ENCODE measurements around the gene MEPCE. TPM values are rescaled to one million over a fixed set of nuclear protein-coding genes. Genes with fewer than 3 reads are reported as not detected.

The MEPCE gene
- total and polyA plus RNA-seq, 2 donors (not counting 1 experiment from before 2014, with no cell fraction given), result 11.4 to 26.6 TPM

DNA sequence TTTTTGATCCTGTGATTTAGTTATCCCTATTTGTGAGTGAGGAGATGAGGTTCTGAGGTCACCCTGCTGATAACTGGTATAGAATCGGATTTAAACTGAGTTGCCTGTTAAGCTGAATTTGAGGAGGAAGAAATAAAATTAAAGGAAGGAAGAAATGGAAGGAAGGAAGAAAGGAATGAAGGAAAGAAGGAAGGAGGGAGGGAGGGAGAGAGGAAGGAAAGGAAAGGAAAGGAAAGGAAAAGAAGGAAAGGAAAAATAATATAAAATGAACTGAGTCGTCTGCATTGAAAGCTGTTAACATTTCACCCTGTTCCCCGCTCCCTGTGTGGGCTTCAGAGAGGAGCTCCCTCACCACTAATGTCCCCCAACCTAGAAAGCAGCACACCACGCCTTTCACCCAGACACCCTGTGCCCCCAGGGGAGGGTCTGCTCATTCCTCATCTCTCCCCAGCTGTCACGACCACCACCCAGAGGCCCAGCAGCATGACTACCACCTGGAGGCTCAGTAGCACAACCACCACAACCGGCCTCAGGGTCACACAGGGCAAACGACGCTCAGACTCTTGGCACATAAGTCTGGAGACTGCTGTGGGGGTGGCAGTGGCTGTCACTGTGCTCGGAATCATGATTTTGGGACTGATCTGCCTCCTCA is 40.1 kb upstream of the MEPCE start:
- TF ChIP-seq, protein P1, sequence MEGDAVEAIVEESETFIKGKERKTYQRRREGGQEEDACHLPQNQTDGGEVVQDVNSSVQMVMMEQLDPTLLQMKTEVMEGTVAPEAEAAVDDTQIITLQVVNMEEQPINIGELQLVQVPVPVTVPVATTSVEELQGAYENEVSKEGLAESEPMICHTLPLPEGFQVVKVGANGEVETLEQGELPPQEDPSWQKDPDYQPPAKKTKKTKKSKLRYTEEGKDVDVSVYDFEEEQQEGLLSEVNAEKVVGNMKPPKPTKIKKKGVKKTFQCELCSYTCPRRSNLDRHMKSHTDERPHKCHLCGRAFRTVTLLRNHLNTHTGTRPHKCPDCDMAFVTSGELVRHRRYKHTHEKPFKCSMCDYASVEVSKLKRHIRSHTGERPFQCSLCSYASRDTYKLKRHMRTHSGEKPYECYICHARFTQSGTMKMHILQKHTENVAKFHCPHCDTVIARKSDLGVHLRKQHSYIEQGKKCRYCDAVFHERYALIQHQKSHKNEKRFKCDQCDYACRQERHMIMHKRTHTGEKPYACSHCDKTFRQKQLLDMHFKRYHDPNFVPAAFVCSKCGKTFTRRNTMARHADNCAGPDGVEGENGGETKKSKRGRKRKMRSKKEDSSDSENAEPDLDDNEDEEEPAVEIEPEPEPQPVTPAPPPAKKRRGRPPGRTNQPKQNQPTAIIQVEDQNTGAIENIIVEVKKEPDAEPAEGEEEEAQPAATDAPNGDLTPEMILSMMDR (conservative IDR thresholded peaks at IDR 0.05 in 1 of 2, IDR thresholded peaks at IDR 0.05 in 1 of 2; ENCODE audit: low read depth in 1 of 2, low read length in 2 of 2), result no peak
- TF ChIP-seq EZH2 (IDR thresholded peaks at IDR 0.05; ENCODE audit: low read length, missing control alignments), result no peak
- no peak overlapping the region for H2AFZ ChIP-seq (ENCODE audit: low read length)
- no peaks in the 10 kb centered on the region for H3K36me3 ChIP-seq (ENCODE audit: control insufficient read depth, insufficient read depth, low read length)
- no peaks in the 10 kb centered on the region for H4K20me1 ChIP-seq (ENCODE audit: control insufficient read depth, extremely low read depth, insufficient read depth, low read length)
- H3K9ac ChIP-seq (ENCODE audit: insufficient read depth, low read length), result no peak overlapping the region
- no peaks in the 10 kb centered on the region for H3K79me2 ChIP-seq (ENCODE audit: control insufficient read depth, insufficient read depth, low read length)
- no peaks in the 10 kb centered on the region for H3K4me1 ChIP-seq (ENCODE audit: control insufficient read depth, extremely low read depth, insufficient read depth, low read length)
- H3K27me3 ChIP-seq (ENCODE audit: control insufficient read depth, insufficient read depth, low read length), result peaks cover 4% of the 10 kb centered on the region
- DNase-seq (ENCODE audit: low read depth in 2 of 2), result no peak
- H3K4me2 ChIP-seq (ENCODE audit: extremely low read depth, insufficient read depth, low read length), result no peak overlapping the region
- no peak overlapping the region for H3K4me3 ChIP-seq (replicated peaks in 1 of 4; ENCODE audit: control extremely low read depth in 1 of 4, insufficient read depth in 1 of 4, low read depth in 3 of 4, low read length in 4 of 4)
- H3K9me3 ChIP-seq (ENCODE audit: control insufficient read depth, insufficient read depth, low read depth, low read length), result no peaks in the 10 kb centered on the region
- no peak overlapping the region for H3K27ac ChIP-seq (ENCODE audit: insufficient read depth, low read length)

DNA sequence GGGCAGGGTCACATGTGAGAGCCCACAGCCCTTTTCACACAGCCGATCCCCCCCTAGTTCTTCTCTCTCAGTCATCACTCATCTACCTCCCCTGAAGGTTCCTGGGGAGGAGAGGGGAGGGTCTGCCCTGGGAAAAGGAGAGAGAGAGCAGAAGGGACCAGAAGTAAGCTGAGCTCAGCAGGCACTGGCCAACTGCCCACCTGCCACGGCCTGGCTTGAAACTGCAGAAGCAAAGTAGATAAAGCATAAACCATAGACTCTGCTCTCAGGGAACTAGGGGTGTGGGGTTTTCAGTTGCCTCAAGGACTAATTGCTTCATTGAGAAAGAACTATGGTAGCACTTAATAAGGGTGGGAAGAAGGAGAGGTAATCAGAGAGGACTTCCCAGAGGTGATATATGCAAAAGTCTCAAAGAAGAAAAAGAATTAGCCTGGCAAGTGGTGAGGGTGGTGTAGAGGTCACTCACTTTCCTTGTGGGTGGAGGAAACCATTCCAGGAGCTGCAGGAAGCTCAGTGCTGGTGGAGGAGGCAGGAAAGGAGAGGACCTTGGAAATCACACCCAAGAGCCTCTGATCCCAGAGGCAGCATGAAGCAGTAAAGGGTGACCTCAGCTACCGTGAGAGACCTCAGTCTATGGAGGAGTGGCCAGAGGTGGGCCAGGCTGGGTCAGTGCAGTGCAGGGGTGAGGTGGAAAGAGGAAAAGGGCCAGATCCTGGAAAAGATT is 39.2 kb upstream of the MEPCE start:
- Histone ChIP-seq H3K4me1 (ENCODE audit: control insufficient read depth, extremely low read depth, insufficient read depth, low read length) (no peaks in the 10 kb centered on the region), H3K9me3 (ENCODE audit: control insufficient read depth, insufficient read depth, low read depth, low read length) (no peaks in the 10 kb centered on the region), H3K4me3 (replicated peaks in 1 of 4; ENCODE audit: control extremely low read depth in 1 of 4, insufficient read depth in 1 of 4, low read depth in 3 of 4, low read length in 4 of 4) (no peak overlapping the region), H3K36me3 (ENCODE audit: control insufficient read depth, insufficient read depth, low read length) (no peaks in the 10 kb centered on the region), H3K27ac (ENCODE audit: insufficient read depth, low read length) (no peak overlapping the region), H2AFZ (ENCODE audit: low read length) (no peak overlapping the region), H3K27me3 (ENCODE audit: control insufficient read depth, insufficient read depth, low read length) (peaks cover 4% of the 10 kb centered on the region), H4K20me1 (ENCODE audit: control insufficient read depth, extremely low read depth, insufficient read depth, low read length) (no peaks in the 10 kb centered on the region), H3K9ac (ENCODE audit: insufficient read depth, low read length) (no peak overlapping the region), H3K4me2 (ENCODE audit: extremely low read depth, insufficient read depth, low read length) (no peak overlapping the region), H3K79me2 (ENCODE audit: control insufficient read depth, insufficient read depth, low read length) (no peaks in the 10 kb centered on the region)
- DNase-seq (ENCODE audit: low read depth in 2 of 2), result no peak
- no peak for TF ChIP-seq EZH2 (IDR thresholded peaks at IDR 0.05; ENCODE audit: low read length, missing control alignments)
- TF ChIP-seq, protein P1 (conservative IDR thresholded peaks at IDR 0.05 in 1 of 2, IDR thresholded peaks at IDR 0.05 in 1 of 2; ENCODE audit: low read depth in 1 of 2, low read length in 2 of 2), result no peak

DNA sequence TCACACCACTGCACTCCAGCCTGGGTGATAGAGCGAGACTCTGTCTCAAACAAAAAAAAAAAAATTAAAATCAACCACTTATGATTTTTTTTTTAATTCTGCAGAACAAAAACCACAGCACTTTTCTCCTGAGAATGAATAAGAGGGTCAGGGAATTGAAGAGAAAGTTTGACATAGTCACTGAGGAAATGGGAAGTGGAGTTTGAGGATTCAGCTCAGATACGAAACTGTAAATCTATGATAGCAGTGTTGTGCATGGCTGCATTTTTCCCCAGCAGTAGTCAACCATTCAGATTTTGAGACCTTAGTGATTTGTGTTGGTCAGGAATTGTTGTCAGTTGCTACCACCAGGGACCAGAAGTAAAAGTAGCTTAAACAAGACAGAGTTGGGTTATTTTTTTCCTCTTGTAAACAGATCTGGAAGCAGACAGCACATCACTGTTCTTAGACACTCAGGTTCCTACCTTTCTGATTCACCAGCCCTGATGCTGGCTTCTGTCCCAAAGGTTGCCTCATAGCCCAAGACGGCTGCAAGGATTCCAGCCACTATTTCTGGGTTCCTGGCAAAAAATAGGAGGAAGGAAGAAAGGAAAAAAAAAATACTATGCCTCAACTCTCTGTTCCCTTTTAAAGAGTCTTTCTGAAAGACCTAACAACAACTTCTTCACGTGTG is 36.3 kb upstream of the MEPCE start:
- H3K9ac ChIP-seq (ENCODE audit: insufficient read depth, low read length), result no peak overlapping the region
- no peak for DNase-seq (ENCODE audit: low read depth in 2 of 2)
- H3K36me3 ChIP-seq (ENCODE audit: control insufficient read depth, insufficient read depth, low read length), result no peaks in the 10 kb centered on the region
- no peak overlapping the region for H3K4me3 ChIP-seq (replicated peaks in 1 of 4; ENCODE audit: control extremely low read depth in 1 of 4, insufficient read depth in 1 of 4, low read depth in 3 of 4, low read length in 4 of 4)
- no peaks in the 10 kb centered on the region for H3K79me2 ChIP-seq (ENCODE audit: control insufficient read depth, insufficient read depth, low read length)
- H3K27me3 ChIP-seq (ENCODE audit: control insufficient read depth, insufficient read depth, low read length), result peaks cover 6% of the 10 kb centered on the region
- no peak overlapping the region for H3K27ac ChIP-seq (ENCODE audit: insufficient read depth, low read length)
- H3K4me2 ChIP-seq (ENCODE audit: extremely low read depth, insufficient read depth, low read length), result no peak overlapping the region
- no peaks in the 10 kb centered on the region for H3K9me3 ChIP-seq (ENCODE audit: control insufficient read depth, insufficient read depth, low read depth, low read length)
- no peak for TF ChIP-seq EZH2 (IDR thresholded peaks at IDR 0.05; ENCODE audit: low read length, missing control alignments)
- TF ChIP-seq, protein P1 (conservative IDR thresholded peaks at IDR 0.05 in 1 of 2, IDR thresholded peaks at IDR 0.05 in 1 of 2; ENCODE audit: low read depth in 1 of 2, low read length in 2 of 2), result no peak
- no peaks in the 10 kb centered on the region for H4K20me1 ChIP-seq (ENCODE audit: control insufficient read depth, extremely low read depth, insufficient read depth, low read length)
- H2AFZ ChIP-seq (ENCODE audit: low read length), result no peak overlapping the region
- no peaks in the 10 kb centered on the region for H3K4me1 ChIP-seq (ENCODE audit: control insufficient read depth, extremely low read depth, insufficient read depth, low read length)

Data from fibroblast of lung (primary cell).